ENCODE data around the gene LUZP1.
"Not testable (repeated sequence)": the region's sequence is repeated elsewhere in the genome, so short reads cannot be mapped to it uniquely, and the experiment has no call there.

The LUZP1 gene

DNA sequence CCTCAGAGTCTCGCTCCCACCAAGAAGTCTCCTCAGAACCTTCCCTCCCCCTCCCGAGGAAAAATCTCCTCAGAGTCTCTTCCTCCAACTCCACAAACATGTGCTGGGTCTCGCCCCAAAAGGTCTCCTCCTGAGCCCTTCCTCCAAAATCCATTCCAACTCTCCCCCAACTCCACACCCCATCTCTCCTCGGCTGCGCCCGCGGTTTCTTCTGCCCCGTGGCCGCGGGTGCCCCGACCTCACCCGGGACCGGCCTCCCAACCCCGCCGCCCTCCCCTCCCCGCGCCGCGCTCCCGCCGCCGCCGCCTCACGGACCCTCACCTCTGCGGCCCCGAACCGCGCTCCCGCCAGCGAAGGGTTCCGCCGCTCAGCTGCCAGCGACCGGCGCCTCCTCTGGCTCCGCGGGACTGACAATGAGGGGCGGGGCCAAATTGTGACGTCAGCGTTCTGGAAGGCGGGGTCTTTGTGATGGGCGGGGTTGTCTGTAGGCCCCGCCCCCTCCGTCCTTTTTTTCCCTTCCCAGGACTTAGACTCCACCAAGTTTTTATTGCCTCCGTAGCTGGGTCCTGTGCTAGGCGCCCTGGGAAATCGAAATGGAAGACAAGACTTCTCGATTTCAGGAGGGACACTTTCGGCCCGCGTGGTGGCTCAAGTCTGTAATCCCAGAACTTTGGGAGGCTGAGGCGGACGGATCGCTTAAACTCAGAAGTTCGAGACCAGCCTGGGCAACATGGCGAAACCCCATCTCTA lies at the start of gene LUZP1:
TSS of gene LUZP1 (minus strand) at position 412 of the 750 bp plus-strand sequence.
- peak; percentile 92 for DNase-seq

DNA sequence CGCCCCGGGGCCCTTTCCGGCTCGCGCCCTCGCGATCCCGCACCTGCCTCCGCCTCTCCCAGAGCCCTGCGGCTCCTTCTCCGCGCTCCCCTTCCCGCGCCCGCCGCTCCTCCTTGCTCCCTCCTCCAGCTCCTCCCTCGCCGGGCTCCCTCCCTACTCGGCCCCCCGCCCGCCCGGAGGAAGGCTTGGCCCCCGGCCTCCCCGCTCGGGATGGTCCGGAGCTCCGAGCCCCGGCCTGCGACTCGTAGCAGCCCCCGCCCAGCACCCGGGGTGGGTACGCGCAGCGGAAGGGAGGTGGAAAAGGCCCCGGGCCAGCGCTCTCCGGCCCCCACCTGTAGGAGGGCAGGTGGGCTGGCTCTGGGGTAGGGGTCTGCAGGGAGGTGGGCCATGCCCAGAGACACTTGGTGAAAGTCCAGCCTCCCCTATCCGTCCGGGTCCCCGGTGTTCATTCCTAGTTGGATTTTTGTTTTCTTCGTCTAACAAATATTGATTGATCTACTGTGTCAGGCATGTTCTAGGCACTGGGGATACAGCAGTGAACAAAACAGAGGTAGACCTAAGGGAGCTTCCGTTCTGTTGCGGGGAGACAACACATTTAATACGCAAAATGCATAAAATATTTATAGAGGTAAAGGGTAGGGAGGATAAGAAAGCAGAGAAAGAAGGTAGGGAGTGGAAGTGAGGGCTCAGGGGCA lies 48.9 kb upstream of the LUZP1 start, which contains the start of gene HTR1D:
TSS of gene HTR1D (minus strand) at position 82 of the 695 bp plus-strand sequence. CDS start 23,283 bp downstream, outside the sequence.
- peak; percentile 55 for DNase-seq

- no peak for DNase-seq
These were observed 48.2 kb upstream of the LUZP1 start for GRCh38 chr1:23216771-23217420.

DNA sequence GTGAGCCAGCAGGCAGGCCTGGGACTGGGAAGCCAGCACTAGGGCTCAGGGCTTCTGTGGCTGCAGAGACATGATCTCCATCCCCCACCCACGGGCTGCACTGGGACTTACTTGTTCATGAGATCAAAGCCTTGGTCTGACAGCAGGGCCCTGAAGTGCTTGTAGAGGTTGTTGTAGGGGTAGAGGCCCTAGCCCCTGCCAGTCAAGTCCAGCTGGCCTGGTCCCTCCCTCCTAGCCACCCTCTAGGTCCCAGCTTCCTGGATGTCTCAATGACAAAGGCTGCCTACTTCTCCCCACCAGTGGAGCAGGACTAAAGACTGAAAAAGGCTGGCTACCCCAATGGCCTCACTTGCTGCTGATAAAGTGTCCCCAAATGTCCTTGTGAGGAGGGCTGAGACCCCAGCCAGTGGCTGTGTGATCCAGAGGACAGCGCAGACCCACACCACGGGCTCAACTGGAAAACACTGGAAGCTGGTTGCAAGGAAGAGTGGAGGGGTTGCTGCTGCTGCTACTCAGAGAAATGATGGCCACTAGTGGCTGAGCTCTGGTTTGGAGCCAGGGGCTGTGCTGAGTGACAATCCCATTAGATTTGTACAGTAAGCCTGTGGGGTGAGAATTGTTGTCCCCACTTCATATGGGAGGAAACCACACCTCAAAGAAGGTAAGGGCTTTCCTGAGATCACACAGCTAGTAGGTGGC lies 47.2 kb upstream of the LUZP1 start:
- DNase-seq: no peak

DNA sequence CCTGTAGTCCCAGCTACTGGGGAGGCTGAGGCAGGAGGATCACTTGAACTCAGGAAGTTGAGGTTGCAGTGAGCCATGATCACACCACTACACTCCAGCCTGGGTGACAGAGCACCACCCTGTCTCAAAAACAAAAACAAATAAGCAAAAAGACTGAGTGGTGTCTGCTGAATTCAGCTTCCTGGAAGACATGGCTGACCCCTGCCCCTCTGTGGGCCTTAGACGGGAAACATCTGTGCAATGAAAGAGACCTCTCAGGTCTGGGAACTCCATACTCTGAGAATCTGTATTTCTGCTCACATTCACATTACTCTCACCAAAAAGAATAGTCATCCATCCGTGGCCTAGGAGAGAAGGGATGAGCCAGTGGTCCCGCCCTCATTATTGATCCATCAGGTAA lies 46.6 kb upstream of the LUZP1 start:
- DNase-seq: no peak

- DNase-seq: no peak
These were observed 46.0 kb upstream of the LUZP1 start for GRCh38 chr1:23214640-23215039.

DNA sequence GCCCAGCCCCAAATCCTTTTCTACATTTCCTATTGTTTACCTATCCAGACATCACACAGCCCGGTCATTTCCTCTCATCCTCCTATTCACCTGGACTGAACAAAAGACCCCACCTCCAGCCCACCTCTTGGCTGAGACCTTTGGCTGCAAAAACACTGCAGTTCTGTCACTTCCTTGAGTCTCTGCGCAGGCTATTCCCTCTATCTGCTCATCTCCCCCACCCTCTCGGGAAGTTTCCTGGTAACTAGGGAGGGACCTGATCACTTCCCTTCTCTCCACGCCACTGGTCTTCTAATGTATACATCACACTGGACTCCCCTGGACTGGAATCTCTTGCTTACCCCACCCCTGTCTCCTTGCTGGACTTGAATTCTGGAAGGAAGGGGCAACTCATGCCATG lies 43.3 kb upstream of the LUZP1 start:
- no peak for DNase-seq

- DNase-seq: no peak
These were observed 42.3 kb upstream of the LUZP1 start for GRCh38 chr1:23210963-23211362.

DNA sequence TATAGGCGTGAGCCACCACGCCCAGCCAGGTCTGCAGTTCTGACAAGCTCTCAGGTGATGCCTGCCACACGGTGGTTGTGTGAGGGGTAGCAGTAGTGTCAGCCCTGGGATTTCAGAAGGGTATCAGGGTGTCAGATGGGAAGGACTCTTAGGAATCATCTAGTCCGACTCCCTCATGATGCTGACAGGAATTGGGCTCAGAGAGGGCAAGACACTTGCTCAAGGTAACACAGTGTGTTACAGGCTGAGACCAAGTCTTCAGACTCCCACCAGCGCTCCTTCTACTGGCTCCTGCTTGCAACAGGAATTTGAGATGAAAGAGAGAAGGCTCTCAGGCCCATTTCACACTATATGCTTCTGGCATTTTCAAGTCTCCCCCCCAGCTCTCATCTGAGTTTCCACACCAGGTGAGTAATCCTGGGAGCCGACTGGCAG lies 41.7 kb upstream of the LUZP1 start:
- DNase-seq: no peak

GRCh38 chr1:23209770-23210169 lies 41.1 kb upstream of the LUZP1 start:
- no peak for DNase-seq

GRCh38 chr1:23208527-23208926 lies 39.9 kb upstream of the LUZP1 start:
- no peak for DNase-seq

- DNase-seq: not testable (repeated sequence)
These were observed 39.1 kb upstream of the LUZP1 start for GRCh38 chr1:23207733-23208132.

DNA sequence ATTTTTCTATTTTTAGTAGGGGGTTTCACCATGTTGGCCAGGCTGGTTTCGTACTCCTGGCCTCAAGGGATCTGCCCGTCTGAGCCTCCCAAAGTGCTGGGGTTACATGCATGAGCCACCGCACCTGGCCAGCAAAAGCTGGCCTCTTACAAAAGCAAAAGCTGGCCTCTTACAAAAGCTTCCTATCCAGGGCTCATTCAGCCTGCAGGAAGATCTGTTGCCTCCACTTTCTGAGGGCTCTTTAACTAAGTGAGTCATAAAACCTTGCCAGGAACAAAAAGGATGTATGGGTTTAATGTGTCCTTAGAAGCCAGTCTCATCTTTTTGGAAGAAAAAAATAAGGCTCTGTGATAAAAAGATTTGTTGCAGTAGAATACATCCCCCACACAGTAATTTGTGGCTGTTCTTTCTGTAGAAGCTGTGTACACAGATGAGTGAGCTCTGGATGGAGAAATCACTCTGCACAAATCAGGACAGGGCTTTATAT lies 33.6 kb upstream of the LUZP1 start:
- DNase-seq: no peak

DNA sequence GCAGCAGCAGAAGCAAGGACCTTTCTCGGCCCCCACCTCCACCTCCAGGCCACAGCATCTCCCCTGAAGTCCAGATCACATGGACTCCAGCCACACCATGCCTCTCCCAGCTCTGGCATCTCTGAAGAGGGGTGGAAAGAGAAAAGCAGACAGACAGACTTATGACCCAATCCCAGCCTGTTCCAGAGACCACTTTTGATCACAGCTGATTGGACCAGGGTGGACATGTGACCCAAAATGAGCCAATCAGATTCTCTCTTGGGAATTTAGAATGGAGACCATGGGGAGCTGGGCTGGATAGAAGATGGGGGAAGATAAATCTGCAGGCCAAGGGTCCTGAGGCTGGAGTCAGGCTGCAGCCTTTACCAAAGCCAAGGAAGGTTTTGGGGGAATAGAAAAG lies 32.2 kb upstream of the LUZP1 start:
- DNase-seq: no peak

GRCh38 chr1:23198373-23198772 lies 29.7 kb upstream of the LUZP1 start:
- DNase-seq: no peak

DNA sequence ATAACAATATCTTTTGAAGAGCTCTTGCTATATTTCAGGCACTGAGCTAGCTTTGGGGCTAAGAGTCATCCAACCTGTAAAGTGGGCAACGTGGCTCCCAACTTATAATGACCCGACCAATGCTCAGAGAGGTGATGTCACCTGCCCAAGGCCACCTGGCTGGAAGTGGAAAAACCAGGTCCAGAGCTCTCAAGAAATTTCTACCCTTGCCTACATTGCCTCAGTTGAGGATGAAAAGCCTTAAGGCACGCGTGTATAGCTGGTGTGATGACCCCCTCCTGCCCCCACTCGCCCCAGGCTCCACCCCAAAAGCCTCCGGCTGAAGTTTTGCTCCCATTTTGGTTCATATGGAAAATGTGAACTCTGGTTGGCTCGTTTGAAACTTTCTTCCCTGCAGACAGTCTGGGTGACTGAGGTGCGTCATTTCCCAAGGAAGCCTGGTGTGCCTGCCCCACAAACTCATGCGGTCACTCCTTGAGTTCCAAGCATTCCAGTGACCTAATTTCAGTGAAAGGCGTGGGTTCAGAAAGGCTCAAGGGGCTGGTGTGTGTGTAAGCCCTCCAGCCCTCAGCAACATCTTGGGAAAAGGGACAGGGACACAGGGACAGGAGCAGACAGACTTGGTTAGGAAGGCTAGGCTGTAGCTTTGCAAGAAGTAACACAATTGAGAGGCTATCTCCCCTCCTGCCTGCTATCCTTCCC lies 28.1 kb upstream of the LUZP1 start:
- DNase-seq: no peak

DNA sequence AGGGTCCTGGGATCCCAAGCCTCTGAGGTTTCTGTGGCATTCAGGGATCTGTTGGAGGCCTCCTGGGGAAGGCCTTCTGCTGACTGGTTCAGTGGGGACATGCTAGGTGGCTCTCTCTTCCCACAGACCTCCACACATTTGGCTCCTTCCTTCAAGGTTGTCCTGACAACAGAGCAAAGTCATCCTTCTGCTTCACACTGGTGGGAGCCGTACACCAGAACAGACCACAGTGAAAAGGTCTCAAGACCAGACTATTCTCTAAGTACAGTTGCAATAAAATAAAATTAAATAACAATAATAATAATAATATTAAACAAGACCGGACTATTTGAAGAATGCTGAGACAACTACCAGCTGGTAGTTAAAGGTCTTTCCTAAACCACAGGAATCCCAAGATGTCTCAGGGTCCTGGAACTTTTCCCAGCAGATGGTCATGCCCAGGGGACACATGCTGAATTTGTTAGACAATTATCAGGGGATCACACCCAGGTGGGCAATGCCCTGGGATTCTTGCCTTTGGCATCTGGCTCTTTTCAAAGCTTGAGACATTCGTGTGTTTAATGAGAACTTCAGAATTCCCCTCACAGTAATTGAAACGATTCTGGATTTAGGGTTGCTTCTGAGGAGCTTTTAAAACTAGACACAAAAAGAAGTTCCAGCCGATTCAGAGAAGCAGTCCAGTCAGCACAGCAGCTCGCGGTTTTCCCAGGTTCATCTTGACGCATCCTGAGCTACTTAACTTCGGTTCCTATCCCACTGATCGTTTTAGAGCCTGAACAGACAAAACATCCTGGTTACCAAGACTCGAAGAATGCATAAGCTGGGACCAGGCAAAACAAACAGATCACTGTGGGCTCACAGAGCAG lies 25.7 kb upstream of the LUZP1 start:
- DNase-seq: no peak

- no peak for DNase-seq
These were observed 24.9 kb upstream of the LUZP1 start for GRCh38 chr1:23193391-23194118.

- no peak for DNase-seq
These were observed 22.5 kb upstream of the LUZP1 start for GRCh38 chr1:23191199-23191598.

- not testable (repeated sequence) for DNase-seq
These were observed 20.3 kb upstream of the LUZP1 start for GRCh38 chr1:23188936-23189452.

Measured in right hindlimb (tissue), 1 donor.